SHP77 treated with DMSO at 0.1 percent for 48 hours (cell line): ENCODE results near the gene SIPA1L3.

Experiments
- DNase-seq: peaks from one replicate; lab custom pipeline; 2025; lab: John Stamatoyannopoulos, UW

Gene SIPA1L3

DNA sequence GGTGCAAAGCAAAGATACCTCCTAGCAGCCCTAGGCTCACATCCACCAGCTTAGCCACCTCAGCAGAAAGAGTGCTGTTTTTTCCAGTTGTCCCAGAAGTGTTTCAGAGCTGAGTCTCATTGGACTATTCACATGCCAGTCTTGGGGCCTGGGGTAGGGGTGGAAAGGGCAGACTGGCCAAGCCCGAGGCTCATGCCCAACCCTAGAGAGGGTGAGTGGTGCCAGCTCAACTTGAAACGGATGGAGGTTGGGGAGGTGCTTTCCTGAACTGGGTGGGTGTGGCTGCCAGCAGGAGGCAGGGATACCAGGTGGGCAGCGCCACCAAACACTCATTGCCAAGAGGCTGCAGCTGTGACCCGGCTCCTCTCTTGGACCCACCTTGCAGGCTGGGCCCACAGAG is 200.1 kb downstream of the SIPA1L3 start:
- DNase-seq, result no peak

- DNase-seq, result no peak
Observed at GRCh38 chr19:38111898-38112297, 204.9 kb downstream of the SIPA1L3 start.

DNA sequence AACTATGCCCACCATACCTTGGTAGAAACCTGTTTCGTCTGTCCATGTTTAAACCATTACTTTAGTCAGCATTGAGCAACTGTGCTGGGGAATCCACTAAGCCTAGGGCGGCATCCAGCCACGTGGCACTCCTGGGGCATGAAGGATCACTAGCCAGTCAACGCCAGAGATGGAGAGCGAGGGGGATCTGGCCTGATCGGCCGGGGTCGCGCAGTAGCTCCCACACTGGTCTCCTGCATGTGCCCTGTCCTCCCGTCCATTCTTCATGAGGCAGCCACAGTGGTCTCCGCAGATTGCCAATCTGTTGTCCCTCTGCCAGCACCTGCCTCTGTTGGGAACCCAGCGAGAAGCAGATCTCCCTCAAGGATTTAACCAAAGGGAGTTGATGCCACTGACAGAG is 207.6 kb downstream of the SIPA1L3 start:
- no peak for DNase-seq

DNA sequence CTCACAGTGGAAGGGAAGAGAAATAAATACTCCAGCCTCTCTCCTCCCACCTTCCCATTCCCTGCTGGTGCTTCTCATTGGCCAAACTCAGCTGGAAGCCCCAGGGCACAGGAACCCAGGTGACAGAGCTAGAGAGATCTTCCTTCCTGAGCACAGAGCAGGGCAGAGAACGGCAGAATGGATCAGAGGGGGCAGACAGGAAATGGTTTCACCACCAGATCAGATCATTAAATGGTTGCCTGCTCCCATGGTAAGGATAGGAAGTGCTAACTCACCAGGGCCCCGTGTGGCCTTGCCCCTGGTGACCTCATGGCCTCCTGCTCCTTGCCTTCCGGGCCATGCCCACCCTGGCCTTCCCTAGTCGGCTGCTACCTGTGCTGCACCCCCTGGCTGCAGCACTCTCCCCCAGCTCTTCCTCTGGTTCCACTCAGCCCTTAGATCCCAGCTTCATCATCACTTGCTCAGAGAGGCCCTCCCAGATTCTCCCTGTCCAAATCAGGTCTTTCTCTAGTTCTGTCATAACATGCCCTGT is 208.3 kb downstream of the SIPA1L3 start:
- no peak for DNase-seq

GRCh38 chr19:38118176-38118575 is 211.2 kb downstream of the SIPA1L3 start:
- no peak for DNase-seq

DNA sequence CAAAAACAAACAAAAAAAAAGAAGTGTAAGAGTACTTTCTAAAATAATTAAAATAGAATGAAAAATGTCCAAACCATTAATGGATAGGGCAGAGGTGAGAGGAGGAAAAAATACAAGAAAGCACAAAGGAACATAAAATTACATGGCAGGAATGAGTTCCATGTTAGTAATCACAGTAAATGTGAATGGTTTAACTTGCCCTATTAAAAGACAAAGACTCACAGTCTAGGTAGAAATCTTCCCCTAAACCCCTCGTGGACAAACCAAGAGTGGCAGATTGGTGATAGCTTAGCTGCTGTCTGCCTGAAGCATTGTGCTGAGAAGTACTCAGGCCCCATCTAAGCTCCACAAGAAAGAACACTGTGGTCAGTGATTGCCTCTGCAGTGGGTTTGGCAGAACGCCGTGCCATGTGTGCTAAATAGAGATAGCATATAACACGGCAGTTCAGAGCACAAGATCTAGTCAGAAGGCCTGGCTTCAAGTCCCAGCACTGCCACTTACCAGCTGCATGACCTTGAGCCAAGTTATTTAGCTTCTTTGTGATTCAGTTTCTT is 213.5 kb downstream of the SIPA1L3 start:
- no peak for DNase-seq

DNA sequence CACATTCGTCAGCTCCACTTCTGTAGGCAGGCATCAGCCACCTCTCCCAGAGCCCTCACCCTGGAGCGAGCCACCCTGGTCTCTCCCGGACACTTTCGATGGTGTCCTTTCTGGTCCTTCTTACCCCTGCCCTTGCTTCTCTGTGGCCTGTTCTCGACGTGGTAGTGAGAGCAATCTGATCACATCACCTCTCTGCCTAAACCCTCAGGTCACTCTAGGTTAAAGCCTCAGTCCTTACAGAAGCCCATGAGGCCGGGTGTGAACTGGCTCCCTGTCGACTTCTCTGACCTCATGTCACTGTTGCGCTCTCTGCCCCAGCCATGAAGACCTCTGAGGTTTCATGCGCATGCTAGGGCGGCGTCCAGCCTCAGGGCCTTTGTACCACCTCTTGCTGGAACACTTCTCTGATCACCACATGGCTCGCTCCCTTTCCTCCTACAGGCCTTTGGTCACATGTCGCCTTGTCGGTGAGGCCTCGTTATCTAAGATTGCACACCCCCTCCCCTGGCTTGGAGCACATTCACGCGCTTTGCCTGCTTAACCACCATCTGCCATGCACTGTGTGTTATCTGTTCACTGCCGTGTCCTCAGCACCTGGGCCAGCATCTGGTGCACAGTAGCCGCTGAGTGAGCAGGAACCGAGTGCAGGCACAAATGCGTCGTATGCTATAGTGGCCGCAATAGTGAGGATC is 215.5 kb downstream of the SIPA1L3 start:
- DNase-seq, result no peak

- DNase-seq, result no peak
Observed at GRCh38 chr19:38125238-38125637, 218.2 kb downstream of the SIPA1L3 start.

DNA sequence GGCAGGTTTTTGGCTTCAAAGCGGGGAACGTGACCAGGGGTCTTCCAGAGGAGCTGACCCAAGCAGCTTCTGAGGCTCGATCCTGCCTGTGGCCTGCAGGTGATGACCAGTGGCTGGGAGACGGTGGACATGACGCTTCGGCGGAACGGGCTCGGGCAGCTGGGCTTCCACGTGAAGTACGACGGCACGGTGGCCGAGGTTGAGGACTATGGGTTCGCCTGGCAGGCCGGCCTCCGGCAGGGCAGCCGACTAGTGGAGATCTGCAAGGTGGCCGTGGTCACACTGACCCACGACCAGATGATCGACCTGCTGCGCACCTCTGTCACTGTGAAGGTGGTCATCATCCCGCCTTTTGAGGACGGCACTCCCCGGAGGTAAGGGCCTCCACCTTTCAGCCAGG is 223.4 kb downstream of the SIPA1L3 start:
- no peak for DNase-seq

GRCh38 chr19:38132781-38133180 is 225.8 kb downstream of the SIPA1L3 start:
- no peak for DNase-seq

DNA sequence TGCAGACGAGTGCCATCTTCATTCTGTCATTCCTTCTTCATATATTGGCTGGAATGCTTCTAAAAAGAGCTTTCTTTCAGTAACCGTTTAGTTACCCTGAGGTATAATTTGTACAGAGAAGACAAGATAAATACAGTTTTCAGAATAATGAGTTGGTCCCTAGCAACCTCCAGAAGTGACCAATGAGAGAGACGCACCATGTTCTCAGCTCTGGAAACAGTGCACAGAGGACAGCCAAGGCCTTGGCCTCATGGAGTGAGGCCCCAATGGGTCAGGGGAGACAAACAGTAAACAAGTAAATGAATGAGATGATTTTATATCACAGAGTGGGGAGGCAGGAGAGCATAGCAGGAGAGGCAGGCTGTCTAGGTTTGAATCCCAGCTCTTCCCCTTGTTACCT is 226.3 kb downstream of the SIPA1L3 start:
- DNase-seq, result no peak

DNA sequence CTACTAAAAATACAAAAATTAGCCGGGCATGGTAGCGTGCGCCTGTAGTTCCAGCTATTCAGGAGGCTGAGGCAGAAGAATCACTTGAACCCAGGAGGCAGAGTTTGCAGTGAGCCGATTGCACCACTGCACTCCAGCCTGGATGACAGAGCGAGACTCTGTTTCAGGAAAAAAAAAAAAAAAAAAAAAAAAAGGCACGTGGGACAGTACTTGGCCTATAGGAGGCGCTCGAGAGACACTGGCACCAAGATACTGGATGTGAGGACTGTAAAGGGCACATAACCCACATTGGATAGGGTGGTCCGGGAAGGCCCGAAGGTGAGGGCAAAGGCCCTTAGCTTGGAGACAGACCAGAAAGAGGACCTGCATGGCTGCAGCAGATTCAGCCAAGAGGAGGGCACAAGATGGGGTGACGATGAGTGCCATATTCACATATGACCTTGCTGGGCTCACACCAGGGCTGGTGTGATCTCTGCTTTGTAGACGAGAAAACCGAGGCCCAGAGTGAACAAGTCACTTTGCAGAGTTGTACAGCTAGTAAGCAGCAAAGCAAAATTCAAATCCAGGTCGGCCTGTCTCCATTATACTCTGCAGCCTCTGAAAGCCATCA is 227.6 kb downstream of the SIPA1L3 start:
- no peak for DNase-seq

- DNase-seq, result no peak
Observed at GRCh38 chr19:38135150-38135998, 228.4 kb downstream of the SIPA1L3 start.

DNA sequence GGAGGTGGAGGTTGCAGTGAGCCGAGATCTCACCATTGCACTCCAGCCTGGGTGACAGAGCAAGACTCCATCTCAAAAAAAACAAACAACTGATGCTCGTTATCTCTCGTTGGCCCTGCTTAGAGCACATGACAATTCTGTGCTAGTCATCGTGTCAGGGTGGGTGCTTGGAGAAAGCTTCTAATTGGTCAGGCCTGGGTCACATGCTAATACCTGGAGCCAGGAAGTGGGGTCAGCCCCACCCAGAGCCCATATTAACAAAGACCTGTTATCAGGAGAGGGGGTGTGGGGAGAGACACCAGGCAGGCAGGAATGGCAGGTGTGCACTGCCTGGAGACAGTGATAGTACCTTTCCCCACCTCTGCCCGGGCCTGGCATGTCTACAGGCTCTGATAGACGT is 232.1 kb downstream of the SIPA1L3 start:
- DNase-seq, result no peak

- DNase-seq, result no peak
Observed at GRCh38 chr19:38141108-38141507, 234.1 kb downstream of the SIPA1L3 start.

GRCh38 chr19:38142176-38143035 is 235.4 kb downstream of the SIPA1L3 start:
- peak; percentile 40 for DNase-seq

GRCh38 chr19:38143847-38144246 is 236.8 kb downstream of the SIPA1L3 start:
- DNase-seq, result no peak

GRCh38 chr19:38144667-38145066 is 237.7 kb downstream of the SIPA1L3 start:
- DNase-seq, result no peak

GRCh38 chr19:38145623-38146022 is 238.6 kb downstream of the SIPA1L3 start:
- no peak for DNase-seq

GRCh38 chr19:38148337-38148736 is 241.3 kb downstream of the SIPA1L3 start:
- DNase-seq, result no peak

DNA sequence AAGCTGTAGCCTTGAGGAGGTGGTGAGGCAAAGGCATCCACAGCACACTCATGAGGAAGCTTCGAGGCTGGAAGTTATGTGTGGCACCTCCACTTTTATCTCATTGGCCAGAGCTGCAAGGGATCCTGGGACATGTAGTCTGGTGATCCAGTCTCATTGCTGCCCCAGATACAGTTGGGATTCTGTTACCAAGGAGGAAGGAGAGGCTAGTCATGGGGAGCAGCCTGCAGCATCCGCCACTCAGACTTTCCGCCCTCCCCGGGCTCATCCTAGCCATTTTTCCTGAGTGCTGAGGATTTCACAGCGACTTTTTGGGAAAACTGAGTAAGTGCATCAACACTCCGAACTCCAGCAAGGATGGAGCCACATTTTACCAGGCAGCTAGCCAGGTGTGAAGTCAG is 242.7 kb downstream of the SIPA1L3 start:
- no peak for DNase-seq

GRCh38 chr19:38151242-38151641 is 244.2 kb downstream of the SIPA1L3 start:
- DNase-seq, result no peak
